ENCODE measurements around the gene CPXM2. TPM values are rescaled to one million over a fixed set of nuclear protein-coding genes. Genes with fewer than 3 reads are reported as not detected.

The CPXM2 gene
- total RNA-seq, 1 experiment from 2014 or later: not detected

- no peaks in the 10 kb centered on the region for H3K9me3 ChIP-seq
- intact Hi-C loops (cut with micrococcal nuclease; ENCODE audit: unreplicated experiment): no loop called here
- H3K36me3 Mint-ChIP-seq (ENCODE audit: insufficient read depth, unreplicated experiment): no peaks in the 10 kb centered on the region
- no peak for TF ChIP-seq CTCF (IDR thresholded peaks at IDR 0.05; ENCODE audit: insufficient read depth in 1 of 2, low read depth in 1 of 2, low read length in 1 of 2, severe bottlenecking in 1 of 2, unreplicated experiment in 1 of 2)
- no peaks in the 10 kb centered on the region for H3K4me1 Mint-ChIP-seq (ENCODE audit: low read depth, unreplicated experiment)
- BruUV-seq (replicated peaks): no TSS peak
- ChIA-PET CTCF (no interaction called here), POLR2A (no interaction called here)
- peaks cover 5% of the 10 kb centered on the region for H3K9me3 Mint-ChIP-seq (ENCODE audit: unreplicated experiment)
- no peaks in the 10 kb centered on the region for H3K27me3 ChIP-seq (replicated peaks; ENCODE audit: control insufficient read depth, insufficient read depth, low read length)
- H3K4me1 ChIP-seq: peaks cover 4% of the 10 kb centered on the region; the same call in 1 of the 2 replicates
- no peak for DNase-seq
- H3K4me3 Mint-ChIP-seq (ENCODE audit: unreplicated experiment): no peak overlapping the region
- H3K27ac Mint-ChIP-seq (ENCODE audit: unreplicated experiment): no peak overlapping the region
- H3K4me3 ChIP-seq (ENCODE audit: low read depth, low read length): no peak overlapping the region
- no peaks in the 10 kb centered on the region for H3K36me3 ChIP-seq (ENCODE audit: control insufficient read depth, insufficient read depth, low read length)
- H3K27me3 Mint-ChIP-seq (ENCODE audit: insufficient read depth, unreplicated experiment): peaks cover 3% of the 10 kb centered on the region
Observed at GRCh38 chr10:123746061-123746460, 145.5 kb downstream of the CPXM2 start.

- Mint-ChIP-seq H3K27me3 (ENCODE audit: insufficient read depth, unreplicated experiment) (peaks cover 3% of the 10 kb centered on the region), H3K27ac (ENCODE audit: unreplicated experiment) (no peak overlapping the region), H3K4me1 (ENCODE audit: low read depth, unreplicated experiment) (no peaks in the 10 kb centered on the region), H3K4me3 (ENCODE audit: unreplicated experiment) (no peak overlapping the region), H3K9me3 (ENCODE audit: unreplicated experiment) (no peaks in the 10 kb centered on the region), H3K36me3 (ENCODE audit: insufficient read depth, unreplicated experiment) (no peaks in the 10 kb centered on the region)
- ChIA-PET POLR2A (no interaction called here), CTCF (no interaction called here)
- TF ChIP-seq CTCF (IDR thresholded peaks at IDR 0.05; ENCODE audit: insufficient read depth in 1 of 2, low read depth in 1 of 2, low read length in 1 of 2, severe bottlenecking in 1 of 2, unreplicated experiment in 1 of 2): no peak
- no TSS peak for BruUV-seq (replicated peaks)
- Histone ChIP-seq H3K4me1 (no peaks in the 10 kb centered on the region), H3K9me3 (no peaks in the 10 kb centered on the region), H3K36me3 (ENCODE audit: control insufficient read depth, insufficient read depth, low read length) (no peaks in the 10 kb centered on the region), H3K4me3 (ENCODE audit: low read depth, low read length) (no peak overlapping the region), H3K27me3 (replicated peaks; ENCODE audit: control insufficient read depth, insufficient read depth, low read length) (no peaks in the 10 kb centered on the region)
- DNase-seq: no peak
- intact Hi-C loops (cut with micrococcal nuclease; ENCODE audit: unreplicated experiment): no loop called here
Observed at GRCh38 chr10:123744224-123744536, 147.4 kb downstream of the CPXM2 start.

GRCh38 chr10:123743441-123744223 is 148.0 kb downstream of the CPXM2 start:
- no peak overlapping the region for H3K27ac Mint-ChIP-seq (ENCODE audit: unreplicated experiment)

More at GRCh38 chr10:123743441-123744223, 148.0 kb downstream of the CPXM2 start:
- DNase-seq: no peak
- Histone ChIP-seq H3K27me3 (replicated peaks; ENCODE audit: control insufficient read depth, insufficient read depth, low read length) (no peaks in the 10 kb centered on the region), H3K36me3 (ENCODE audit: control insufficient read depth, insufficient read depth, low read length) (no peaks in the 10 kb centered on the region), H3K4me3 (ENCODE audit: low read depth, low read length) (no peak overlapping the region), H3K9me3 (no peaks in the 10 kb centered on the region), H3K4me1 (no peaks in the 10 kb centered on the region)
- no peaks in the 10 kb centered on the region for H3K9me3 Mint-ChIP-seq (ENCODE audit: unreplicated experiment)
- H3K36me3 Mint-ChIP-seq (ENCODE audit: insufficient read depth, unreplicated experiment): no peaks in the 10 kb centered on the region
- no peak overlapping the region for H3K4me3 Mint-ChIP-seq (ENCODE audit: unreplicated experiment)
- POLR2A ChIA-PET: no interaction called here
- no peak for TF ChIP-seq CTCF (IDR thresholded peaks at IDR 0.05; ENCODE audit: insufficient read depth in 1 of 2, low read depth in 1 of 2, low read length in 1 of 2, severe bottlenecking in 1 of 2, unreplicated experiment in 1 of 2)
- CTCF ChIA-PET: no interaction called here
- H3K4me1 Mint-ChIP-seq (ENCODE audit: low read depth, unreplicated experiment): no peaks in the 10 kb centered on the region
- BruUV-seq (replicated peaks): no TSS peak
- H3K27me3 Mint-ChIP-seq (ENCODE audit: insufficient read depth, unreplicated experiment): peaks cover 3% of the 10 kb centered on the region
- intact Hi-C loops (cut with micrococcal nuclease; ENCODE audit: unreplicated experiment): no loop called here

Data from Caco-2 (cell line).